Activated CD8-positive, alpha-beta memory T cell treated with anti-CD3 and anti-CD28 coated beads, Interleukin-2, amount 50 U/mL, for 48 hours (primary cell): Measurements from ENCODE around the gene ACSM6.
"Not testable (repeated sequence)": the region's sequence is repeated elsewhere in the genome, so short reads cannot be mapped to it uniquely, and the experiment has no call there.

ENCODE experiments used
- DNase-seq: peaks from one replicate; pipeline ENCODE4 v3.0.0-alpha.2; 2020

ACSM6 gene, protein sequence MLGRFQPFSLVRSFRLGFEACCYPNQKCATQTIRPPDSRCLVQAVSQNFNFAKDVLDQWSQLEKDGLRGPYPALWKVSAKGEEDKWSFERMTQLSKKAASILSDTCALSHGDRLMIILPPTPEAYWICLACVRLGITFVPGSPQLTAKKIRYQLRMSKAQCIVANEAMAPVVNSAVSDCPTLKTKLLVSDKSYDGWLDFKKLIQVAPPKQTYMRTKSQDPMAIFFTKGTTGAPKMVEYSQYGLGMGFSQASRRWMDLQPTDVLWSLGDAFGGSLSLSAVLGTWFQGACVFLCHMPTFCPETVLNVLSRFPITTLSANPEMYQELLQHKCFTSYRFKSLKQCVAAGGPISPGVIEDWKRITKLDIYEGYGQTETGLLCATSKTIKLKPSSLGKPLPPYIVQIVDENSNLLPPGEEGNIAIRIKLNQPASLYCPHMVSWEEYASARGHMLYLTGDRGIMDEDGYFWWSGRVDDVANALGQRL

GRCh38 chr10:95193944-95194343, at the start of gene ACSM6:
TSS of gene ACSM6 (plus strand) at chr10:95194238. CDS start at chr10:95194486, 248 bp downstream.
- DNase-seq, result no peak

DNA sequence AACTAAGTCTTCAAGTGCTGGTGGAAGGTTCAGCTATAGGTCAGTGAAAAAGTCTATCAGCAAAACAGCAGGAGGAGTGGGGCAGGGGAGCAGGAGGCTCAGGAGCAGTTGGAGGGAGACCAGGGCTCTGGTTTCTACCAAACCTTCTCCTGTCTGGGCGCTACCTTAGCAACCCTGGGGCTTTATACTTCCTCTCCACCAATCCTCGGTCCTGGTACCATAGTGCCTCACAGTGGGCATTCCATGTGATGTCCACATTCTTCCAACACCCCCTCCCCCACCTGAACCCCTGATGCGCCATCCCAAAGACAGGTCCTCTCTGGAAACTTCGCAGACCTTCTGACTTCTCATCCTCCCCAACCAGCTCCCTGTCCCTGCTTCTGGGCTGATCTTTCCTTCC, 25.3 kb upstream of the ACSM6 start:
- DNase-seq, result no peak

DNA sequence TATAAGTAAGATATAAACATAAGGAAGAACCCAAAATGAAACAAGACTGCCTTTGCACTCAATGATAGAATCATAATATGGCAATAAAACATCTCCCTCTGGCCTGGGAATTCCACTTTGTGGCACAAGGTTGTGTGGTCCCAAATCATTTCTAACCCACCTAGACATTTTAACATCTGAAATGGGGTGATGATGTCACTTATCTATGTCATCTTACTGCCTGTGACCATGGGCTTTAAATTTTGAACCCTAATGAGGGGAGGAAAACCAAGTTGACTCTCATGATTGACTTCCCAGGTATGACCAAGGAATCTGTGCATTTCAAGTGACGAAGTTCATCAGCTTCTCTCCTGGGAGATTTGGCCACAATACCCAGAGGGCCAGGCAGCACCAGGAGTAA, 24.5 kb upstream of the ACSM6 start:
- DNase-seq, result no peak

GRCh38 chr10:95170790-95171189, 23.2 kb upstream of the ACSM6 start:
- DNase-seq, result no peak

DNA sequence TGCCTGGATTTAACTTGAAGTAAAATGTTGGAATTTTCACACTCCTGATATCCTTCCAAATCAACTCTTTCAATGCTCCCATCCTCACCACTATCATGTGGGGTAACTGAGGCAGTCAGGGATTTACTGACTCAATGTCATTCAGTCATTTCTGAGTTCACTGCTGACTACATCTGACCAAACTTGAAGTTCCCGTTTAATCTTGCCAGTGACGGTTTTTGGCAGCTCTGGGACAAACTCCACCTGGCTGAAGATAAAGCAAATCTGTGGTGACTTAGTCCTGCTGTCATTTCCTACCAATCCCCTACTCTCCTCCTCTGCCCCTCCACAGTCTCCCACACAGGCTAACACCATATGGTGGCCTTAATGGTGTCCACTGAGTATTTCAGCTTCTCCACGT, 22.7 kb upstream of the ACSM6 start:
- no peak for DNase-seq

- DNase-seq, result no peak
These were observed 21.2 kb upstream of the ACSM6 start for GRCh38 chr10:95172851-95173250.

DNA sequence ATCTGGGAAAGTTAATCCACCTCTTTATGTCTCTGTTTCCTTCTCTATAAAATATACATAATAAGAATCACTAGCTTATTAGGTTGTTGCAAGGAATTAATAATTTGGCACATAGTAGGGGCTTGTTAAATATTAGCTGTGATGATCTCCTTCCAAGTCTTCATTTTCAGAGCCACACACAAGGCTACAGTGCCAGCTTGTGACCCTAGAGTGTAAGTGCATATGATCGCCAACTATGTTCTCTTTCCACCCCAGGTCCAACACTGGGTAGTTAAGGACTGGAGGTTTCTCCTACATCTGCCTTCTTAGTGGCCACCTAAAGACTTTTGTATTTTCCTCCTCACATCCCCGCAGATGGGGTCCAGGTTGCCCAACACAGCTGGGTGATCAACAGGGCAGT, 17.9 kb upstream of the ACSM6 start:
- DNase-seq, result no peak

GRCh38 chr10:95177429-95177828, 16.6 kb upstream of the ACSM6 start:
- no peak for DNase-seq

DNA sequence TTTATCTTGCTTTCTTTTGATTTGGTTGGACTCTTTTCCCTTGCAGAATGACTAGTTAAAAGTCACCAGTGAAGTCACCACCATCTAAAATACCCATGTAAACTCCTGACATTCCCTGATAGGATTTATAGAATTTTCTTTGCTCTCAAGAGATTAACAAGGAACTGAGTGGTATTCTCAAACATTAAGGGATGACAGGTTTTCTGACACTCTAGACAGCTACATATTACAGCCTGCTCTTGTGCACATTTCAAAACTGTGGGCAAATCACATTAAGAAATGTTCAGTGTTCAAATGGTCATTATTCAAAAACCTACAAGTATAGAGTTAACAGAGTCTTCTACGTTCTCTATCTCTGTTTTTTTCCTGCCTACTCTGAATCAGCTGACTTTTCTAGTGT, 15.8 kb upstream of the ACSM6 start:
- DNase-seq, result no peak

DNA sequence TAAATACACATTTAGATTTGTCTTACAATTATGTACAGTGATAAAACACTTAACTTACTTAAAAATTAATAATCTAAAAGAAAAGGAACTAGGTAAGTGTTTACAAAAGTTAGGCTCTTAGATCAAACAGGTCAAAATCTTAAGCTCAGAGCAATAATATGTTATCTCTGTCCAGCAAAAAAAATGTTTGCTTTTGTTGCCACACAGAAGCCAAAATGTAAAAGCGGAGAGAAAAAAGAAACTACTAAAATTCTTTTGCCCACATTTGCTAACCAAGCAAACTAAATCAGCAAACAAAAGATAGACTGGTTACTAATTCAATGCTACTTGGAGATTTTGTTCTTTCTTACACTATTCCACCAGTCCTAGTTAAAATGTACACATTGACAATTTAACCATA, 15.2 kb upstream of the ACSM6 start:
- DNase-seq, result no peak

GRCh38 chr10:95181726-95182125, 12.3 kb upstream of the ACSM6 start:
- DNase-seq, result no peak

DNA sequence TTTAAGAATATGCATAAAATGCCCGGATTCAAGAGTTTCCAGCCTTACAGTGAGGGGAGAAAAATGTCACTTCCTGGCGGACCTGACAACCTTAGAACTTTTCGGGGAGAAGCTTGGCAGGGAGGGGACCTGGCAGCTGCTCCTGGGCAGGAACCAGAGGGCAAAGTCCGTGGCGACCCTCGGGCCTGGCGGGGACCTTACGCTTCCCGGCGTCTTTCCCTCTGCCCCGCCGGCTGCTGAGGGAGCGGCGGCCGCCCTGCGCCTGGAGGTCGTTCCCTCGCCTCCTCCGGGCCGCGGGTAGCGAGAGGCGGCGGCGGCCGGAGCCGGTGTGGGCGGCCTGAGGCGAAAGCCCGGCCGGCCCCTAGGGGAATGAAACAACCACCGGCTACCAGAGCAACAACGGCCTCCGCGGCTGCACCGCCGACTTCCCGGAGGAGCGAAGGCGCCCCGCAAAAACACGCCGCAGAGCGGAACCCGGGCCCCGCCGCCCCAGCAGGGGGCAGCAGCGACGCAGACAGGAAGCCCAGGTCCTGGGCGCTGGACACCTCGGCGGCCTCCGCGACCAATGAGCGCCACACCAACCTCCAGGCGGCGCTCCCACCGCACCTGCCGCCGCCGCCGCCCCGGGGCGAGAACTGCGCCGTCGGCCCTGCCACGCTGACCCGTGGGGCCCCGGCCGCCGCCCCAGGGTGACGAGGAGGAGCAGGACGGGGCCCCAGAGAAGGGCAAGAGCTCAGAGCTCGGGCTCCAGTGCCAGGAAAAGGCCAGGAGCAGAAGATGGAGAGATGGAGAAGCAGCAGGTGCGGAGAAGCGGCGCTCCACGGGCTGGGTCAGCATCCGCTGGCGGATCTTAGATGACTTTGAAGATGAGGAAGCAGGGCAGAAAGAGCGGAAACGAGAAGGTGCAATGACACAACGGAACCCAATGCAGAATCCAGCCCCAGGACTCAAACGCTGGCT, 10.5 kb upstream of the ACSM6 start:
- peak; percentile 92 for DNase-seq

GRCh38 chr10:95187617-95188016, 6.4 kb upstream of the ACSM6 start:
- no peak for DNase-seq

DNA sequence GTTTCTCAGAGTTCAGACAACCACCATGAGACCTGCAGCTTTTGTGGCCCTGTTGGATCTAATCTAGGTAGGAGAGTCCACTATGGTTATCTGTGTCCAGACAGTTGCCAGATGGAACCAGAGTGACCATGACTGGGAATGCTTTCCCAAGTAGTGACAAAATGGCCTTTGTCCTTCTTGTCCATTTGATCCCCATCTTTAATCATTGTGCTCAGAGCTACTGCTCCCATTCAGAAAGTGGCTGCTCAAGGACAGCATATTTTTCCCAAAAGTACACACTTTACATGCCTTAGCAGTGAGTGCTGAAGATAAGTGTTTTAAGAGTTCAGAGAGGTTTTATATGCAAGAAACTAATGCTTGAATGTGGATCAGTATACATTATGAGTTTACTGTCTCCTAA, 5.4 kb upstream of the ACSM6 start:
- DNase-seq, result no peak

- no peak for DNase-seq
These were observed 2.0 kb downstream of the ACSM6 start for GRCh38 chr10:95196046-95196445.

- DNase-seq, result no peak
These were observed 7.7 kb downstream of the ACSM6 start for GRCh38 chr10:95201736-95202135.

- not testable (repeated sequence) for DNase-seq
These were observed 8.8 kb downstream of the ACSM6 start for GRCh38 chr10:95202865-95203264.

- DNase-seq, result no peak
These were observed 14.8 kb downstream of the ACSM6 start for GRCh38 chr10:95208702-95209391.

DNA sequence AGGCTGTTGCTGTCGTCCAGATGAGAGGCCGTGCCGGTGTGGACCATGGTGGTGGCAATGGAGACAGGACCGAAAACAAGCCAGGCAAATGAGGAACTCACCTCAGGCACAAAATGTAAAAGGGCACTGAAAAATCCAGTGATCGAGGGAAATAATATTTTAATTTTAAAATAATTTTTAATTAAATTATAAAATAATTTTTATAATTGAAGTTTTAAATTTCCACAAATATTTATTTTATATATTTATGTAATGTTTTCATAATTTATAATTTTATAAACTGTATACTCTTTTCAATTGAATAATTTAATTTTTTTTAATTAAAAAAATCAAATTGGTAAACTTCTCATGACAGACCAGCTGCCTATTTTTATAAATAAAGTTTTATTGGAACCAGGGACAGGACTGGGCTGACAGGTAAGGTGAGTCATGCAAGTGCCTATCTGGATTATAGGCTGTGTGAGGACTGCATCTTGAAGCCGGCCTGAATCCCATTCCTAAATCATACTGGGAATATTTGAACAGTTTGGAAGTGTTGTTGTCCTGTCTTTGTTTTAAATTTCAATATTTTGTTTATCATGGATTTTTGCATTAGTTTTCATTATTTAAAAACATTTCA, 15.6 kb downstream of the ACSM6 start:
- DNase-seq, result no peak

- DNase-seq, result no peak
These were observed 17.7 kb downstream of the ACSM6 start for GRCh38 chr10:95211606-95212279.

DNA sequence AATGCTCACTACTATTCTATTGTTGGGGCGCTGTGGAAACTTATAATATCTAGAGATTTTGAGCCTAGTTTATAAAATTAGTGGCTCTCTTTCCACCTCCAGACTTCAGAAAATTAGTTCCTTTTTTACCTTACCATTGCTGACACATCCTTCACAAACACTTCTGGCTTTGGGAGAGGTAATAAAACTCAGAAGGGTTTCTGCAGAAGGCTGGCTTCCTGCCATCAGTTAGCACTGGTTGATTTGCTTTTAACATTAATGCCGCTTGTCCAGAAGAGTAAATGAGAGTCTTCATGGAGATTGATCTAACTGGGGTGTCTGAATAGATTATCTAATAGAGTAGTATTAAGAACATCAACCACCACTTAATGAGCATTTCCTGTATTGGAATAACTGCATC, 20.3 kb downstream of the ACSM6 start:
- DNase-seq, result no peak

GRCh38 chr10:95214793-95215192, 20.8 kb downstream of the ACSM6 start:
- no peak for DNase-seq
